DOHH2 (cell line): ENCODE measurements around the gene PRRT2.

Experiments
- H3F3A ChIP-seq: fragments of 200-600 bp; sonication (generic), shearing (Covaris generic); 2 replicates; pipeline ENCODE4 v1.6.0; 2016; ENCODE audit warnings: antibody characterized with exemption, mild to moderate bottlenecking; ENCODE audit not compliant: control insufficient read depth, insufficient read depth
- H3K27ac ChIP-seq: fragments of 200-600 bp; sonication (generic); 2 replicates; pipeline ENCODE4 v1.5.1; 2014; ENCODE audit warnings: low read depth, mild to moderate bottlenecking, low read length, moderate library complexity
- H3K27me3 ChIP-seq: fragments of 200-600 bp; sonication (generic); 2 replicates; pipeline ENCODE4 v1.6.1; 2014; ENCODE audit warnings: mild to moderate bottlenecking, low read length, mixed read lengths; ENCODE audit not compliant: control insufficient read depth
- H3K36me3 ChIP-seq: fragments of 200-600 bp; sonication (generic); 2 replicates; pipeline ENCODE4 v1.6.1; 2014; ENCODE audit warnings: mild to moderate bottlenecking, low read length, moderate library complexity, mixed read lengths; ENCODE audit not compliant: control insufficient read depth
- H3K4me1 ChIP-seq: fragments of 200-600 bp; sonication (generic); 2 replicates; pipeline ENCODE4 v1.6.1; 2014; ENCODE audit warnings: mild to moderate bottlenecking, low read length, mixed read lengths; ENCODE audit not compliant: control insufficient read depth
- H3K4me2 ChIP-seq: fragments of 200-600 bp; sonication (generic); 2 replicates; pipeline ENCODE4 v1.6.0; 2014; ENCODE audit warnings: mild to moderate bottlenecking, low read length, moderate library complexity
- H3K4me3 ChIP-seq: fragments of 200-600 bp; sonication (generic); 2 replicates; pipeline ENCODE4 v1.5.1; 2014; ENCODE audit warnings: mild to moderate bottlenecking, low read length, mixed read lengths
- H3K79me2 ChIP-seq: fragments of 200-600 bp; sonication (generic); 2 replicates; pipeline ENCODE4 v1.6.1; 2014; ENCODE audit warnings: mild to moderate bottlenecking, low read length, mixed read lengths; ENCODE audit not compliant: control insufficient read depth
- H3K9me2 ChIP-seq: fragments of 200-600 bp; sonication (generic); replicated peaks from 2 replicates; pipeline ENCODE4 v1.6.1; 2014; ENCODE audit warnings: mild to moderate bottlenecking, low read length, mixed read lengths; ENCODE audit not compliant: control insufficient read depth
- H3K9me3 ChIP-seq: fragments of 200-600 bp; sonication (generic); 2 replicates; pipeline ENCODE4 v1.6.1; 2014; ENCODE audit warnings: antibody characterized with exemption, low read length, mixed read lengths; ENCODE audit not compliant: control insufficient read depth, insufficient read depth
- H4K20me1 ChIP-seq: fragments of 200-600 bp; sonication (generic); 2 replicates; pipeline ENCODE4 v1.6.0; 2014; ENCODE audit warnings: low read depth, mild to moderate bottlenecking, antibody characterized with exemption, low read length, moderate library complexity; ENCODE audit not compliant: control insufficient read depth, insufficient read depth
- CTCF ChIP-seq: fragments of 200-600 bp; sonication (generic); IDR thresholded peaks from one replicate; pipeline ENCODE4 v1.5.1; 2014; ENCODE audit warnings: antibody characterized with exemption, mild to moderate bottlenecking, low read depth, low read length; ENCODE audit not compliant: poor library complexity, severe bottlenecking
- EZH2phosphoT487 ChIP-seq: fragments of 200-600 bp; sonication (generic); IDR thresholded peaks from 2 replicates; pipeline ENCODE4 v1.6.1; 2017; ENCODE audit warnings: borderline replicate concordance, mild to moderate bottlenecking, antibody characterized with exemption, low read length, moderate library complexity, mixed read lengths

Gene PRRT2

GRCh38 chr16:29804455-29805231, 7.3 kb upstream of the PRRT2 start:
- Histone ChIP-seq H3F3A (peaks cover 24% of the 10 kb centered on the region), H4K20me1 (peaks cover 14% of the 10 kb centered on the region), H3K9me3 (no peaks in the 10 kb centered on the region), H3K4me3 (peak overlapping the region; percentile 76), H3K4me2 (peak overlapping the region; percentile 84), H3K27me3 (no peaks in the 10 kb centered on the region), H3K27ac (peak overlapping the region; percentile 87), H3K36me3 (peaks cover 76% of the 10 kb centered on the region), H3K4me1 (peaks cover 45% of the 10 kb centered on the region), H3K9me2 (no peaks in the 10 kb centered on the region), H3K79me2 (peaks cover 28% of the 10 kb centered on the region)
- TF ChIP-seq CTCF, result peak; percentile 12
- no peak for TF ChIP-seq EZH2phosphoT487

- H3K4me1 ChIP-seq, result peaks cover 54% of the 10 kb centered on the region
- no peaks in the 10 kb centered on the region for H3K9me2 ChIP-seq
- peaks cover 79% of the 10 kb centered on the region for H3K36me3 ChIP-seq
- no peaks in the 10 kb centered on the region for H3K9me3 ChIP-seq
- H3K4me3 ChIP-seq, result peak overlapping the region; percentile 76
- peak overlapping the region; percentile 84 for H3K4me2 ChIP-seq
- peaks cover 30% of the 10 kb centered on the region for H3K79me2 ChIP-seq
- H4K20me1 ChIP-seq, result peaks cover 22% of the 10 kb centered on the region
- peaks cover 27% of the 10 kb centered on the region for H3F3A ChIP-seq
- H3K27me3 ChIP-seq, result no peaks in the 10 kb centered on the region
- TF ChIP-seq CTCF (no peak), EZH2phosphoT487 (no peak)
- peak overlapping the region; percentile 87 for H3K27ac ChIP-seq
Measured at GRCh38 chr16:29805232-29806098, 6.5 kb upstream of the PRRT2 start.

GRCh38 chr16:29806099-29806579, 5.9 kb upstream of the PRRT2 start, which contains the start of gene MAZ:
Gene MAZ, plus strand, starts transcription at chr16:29806529. Its CDS starts 173 bp downstream, at chr16:29806702.
- H3K4me1 ChIP-seq, result peaks cover 60% of the 10 kb centered on the region
- no peaks in the 10 kb centered on the region for H3K9me2 ChIP-seq
- H3K36me3 ChIP-seq, result peaks cover 77% of the 10 kb centered on the region
- H3K27ac ChIP-seq, result peak within 1 kb of the TSS; percentile 89
- peaks cover 24% of the 10 kb centered on the region for H4K20me1 ChIP-seq
- peaks cover 32% of the 10 kb centered on the region for H3F3A ChIP-seq
- peak within 1 kb of the TSS; percentile 97 for H3K4me2 ChIP-seq
- no peaks in the 10 kb centered on the region for H3K9me3 ChIP-seq
- no peak for TF ChIP-seq EZH2phosphoT487
- TF ChIP-seq CTCF, result no peak
- no peaks in the 10 kb centered on the region for H3K27me3 ChIP-seq
- peaks cover 30% of the 10 kb centered on the region for H3K79me2 ChIP-seq
- peak within 1 kb of the TSS; percentile 97 for H3K4me3 ChIP-seq
